ENCODE measurements around the gene MYLK.

The MYLK gene

GRCh38 chr3:123920383-123920782, 36.3 kb upstream of the MYLK start:
- TF ChIP-seq SIN3A (IDR thresholded peaks at IDR 0.05; ENCODE audit: borderline replicate concordance, insufficient read depth, low read length) (no peak), POLR2AphosphoS5 (IDR thresholded peaks at IDR 0.05; ENCODE audit: low read depth, low read length) (no peak), TAF1 (IDR thresholded peaks at IDR 0.05; ENCODE audit: borderline replicate concordance, insufficient read depth, low read length) (no peak), FOXP2 (optimal IDR thresholded peaks at IDR 0.05; ENCODE audit: borderline replicate concordance, extremely low read depth, extremely low read length, insufficient read depth) (no peak), REST (IDR thresholded peaks at IDR 0.05; ENCODE audit: insufficient read depth in 1 of 2, low read depth in 2 of 2, low read length in 2 of 2) (no peak)

GRCh38 chr3:123919353-123919752, 35.2 kb upstream of the MYLK start:
- no peak for TF ChIP-seq SIN3A (IDR thresholded peaks at IDR 0.05; ENCODE audit: borderline replicate concordance, insufficient read depth, low read length)
- no peak for TF ChIP-seq FOXP2 (optimal IDR thresholded peaks at IDR 0.05; ENCODE audit: borderline replicate concordance, extremely low read depth, extremely low read length, insufficient read depth)
- no peak for TF ChIP-seq REST (IDR thresholded peaks at IDR 0.05; ENCODE audit: insufficient read depth in 1 of 2, low read depth in 2 of 2, low read length in 2 of 2)
- TF ChIP-seq POLR2AphosphoS5 (IDR thresholded peaks at IDR 0.05; ENCODE audit: low read depth, low read length) = no peak
- TF ChIP-seq TAF1 (IDR thresholded peaks at IDR 0.05; ENCODE audit: borderline replicate concordance, insufficient read depth, low read length) = no peak

- TF ChIP-seq SIN3A (IDR thresholded peaks at IDR 0.05; ENCODE audit: borderline replicate concordance, insufficient read depth, low read length) (no peak), FOXP2 (optimal IDR thresholded peaks at IDR 0.05; ENCODE audit: borderline replicate concordance, extremely low read depth, extremely low read length, insufficient read depth) (no peak), REST (IDR thresholded peaks at IDR 0.05; ENCODE audit: insufficient read depth in 1 of 2, low read depth in 2 of 2, low read length in 2 of 2) (no peak), POLR2AphosphoS5 (IDR thresholded peaks at IDR 0.05; ENCODE audit: low read depth, low read length) (no peak), TAF1 (IDR thresholded peaks at IDR 0.05; ENCODE audit: borderline replicate concordance, insufficient read depth, low read length) (no peak)
These were observed 30.7 kb upstream of the MYLK start for GRCh38 chr3:123914829-123915228.

GRCh38 chr3:123909785-123910184, 25.7 kb upstream of the MYLK start:
- TF ChIP-seq SIN3A (IDR thresholded peaks at IDR 0.05; ENCODE audit: borderline replicate concordance, insufficient read depth, low read length) (no peak), TAF1 (IDR thresholded peaks at IDR 0.05; ENCODE audit: borderline replicate concordance, insufficient read depth, low read length) (no peak), REST (IDR thresholded peaks at IDR 0.05; ENCODE audit: insufficient read depth in 1 of 2, low read depth in 2 of 2, low read length in 2 of 2) (no peak), FOXP2 (optimal IDR thresholded peaks at IDR 0.05; ENCODE audit: borderline replicate concordance, extremely low read depth, extremely low read length, insufficient read depth) (no peak), POLR2AphosphoS5 (IDR thresholded peaks at IDR 0.05; ENCODE audit: low read depth, low read length) (no peak)

- no peak for TF ChIP-seq FOXP2 (optimal IDR thresholded peaks at IDR 0.05; ENCODE audit: borderline replicate concordance, extremely low read depth, extremely low read length, insufficient read depth)
- no peak for TF ChIP-seq REST (IDR thresholded peaks at IDR 0.05; ENCODE audit: insufficient read depth in 1 of 2, low read depth in 2 of 2, low read length in 2 of 2)
- no peak for TF ChIP-seq POLR2AphosphoS5 (IDR thresholded peaks at IDR 0.05; ENCODE audit: low read depth, low read length)
- no peak for TF ChIP-seq SIN3A (IDR thresholded peaks at IDR 0.05; ENCODE audit: borderline replicate concordance, insufficient read depth, low read length)
- TF ChIP-seq TAF1 (IDR thresholded peaks at IDR 0.05; ENCODE audit: borderline replicate concordance, insufficient read depth, low read length) = no peak
These were observed 23.6 kb upstream of the MYLK start for GRCh38 chr3:123907720-123908119.

Data from PFSK-1 (cell line).